GM21786 (cell line): ENCODE results near the gene COL26A1.
"Not testable (repeated sequence)": the region's sequence is repeated elsewhere in the genome, so short reads cannot be mapped to it uniquely, and the experiment has no call there.

Experiments used
- ATAC-seq: cut with Tn5 transposase; IDR thresholded peaks from one replicate; pipeline ENCODE4 v1.9.1; 2021; ENCODE audit not compliant: unreplicated experiment

The COL26A1 gene

DNA sequence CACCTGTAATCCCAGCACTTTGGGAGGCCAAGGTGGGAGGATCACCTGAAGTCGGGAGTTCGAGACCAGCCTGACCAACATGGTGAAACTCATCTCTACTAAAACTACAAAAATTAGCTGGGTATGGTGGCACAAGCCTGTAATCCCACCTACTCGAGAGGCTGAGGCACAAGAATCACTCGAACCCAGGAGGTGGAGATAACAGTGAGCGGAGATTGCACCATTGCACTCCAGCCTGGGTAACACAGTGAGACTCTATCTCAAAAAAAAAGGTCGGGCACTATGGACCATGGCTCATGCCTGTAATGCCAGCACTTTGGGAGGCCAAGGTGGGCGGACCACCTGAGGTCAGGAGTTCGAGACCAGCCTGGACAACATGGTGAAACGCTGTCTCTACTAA is 127.8 kb downstream of the COL26A1 start:
- ATAC-seq: not testable (repeated sequence)

- not testable (repeated sequence) for ATAC-seq
Measured at GRCh38 chr7:101491442-101491841, 128.8 kb downstream of the COL26A1 start.

GRCh38 chr7:101494602-101495329 is 132.1 kb downstream of the COL26A1 start:
- no peak for ATAC-seq

DNA sequence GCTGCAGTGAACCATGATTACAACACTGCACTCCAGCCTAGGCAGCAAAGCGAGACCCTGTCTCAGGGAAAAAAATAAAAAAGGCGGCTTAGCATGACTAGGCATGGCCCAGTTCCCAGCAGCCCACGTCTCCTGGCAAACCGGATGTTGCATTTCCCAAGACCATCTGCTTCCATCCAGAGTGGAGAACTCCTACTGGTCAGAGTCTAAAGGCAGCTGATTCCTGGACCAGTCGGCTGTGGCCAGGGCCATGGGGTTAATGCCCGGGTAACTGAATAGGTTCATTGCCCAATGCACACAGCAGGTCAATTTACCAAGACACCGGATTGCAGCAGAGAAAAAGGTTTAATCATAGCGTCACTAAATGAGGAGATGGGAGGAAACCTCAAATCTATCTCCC is 133.3 kb downstream of the COL26A1 start:
- ATAC-seq: no peak

GRCh38 chr7:101501351-101501750 is 138.7 kb downstream of the COL26A1 start:
- ATAC-seq: no peak

GRCh38 chr7:101502466-101503098 is 139.9 kb downstream of the COL26A1 start:
- ATAC-seq: no peak

- ATAC-seq: not testable (repeated sequence)
Measured at GRCh38 chr7:101505510-101505909, 142.8 kb downstream of the COL26A1 start.

DNA sequence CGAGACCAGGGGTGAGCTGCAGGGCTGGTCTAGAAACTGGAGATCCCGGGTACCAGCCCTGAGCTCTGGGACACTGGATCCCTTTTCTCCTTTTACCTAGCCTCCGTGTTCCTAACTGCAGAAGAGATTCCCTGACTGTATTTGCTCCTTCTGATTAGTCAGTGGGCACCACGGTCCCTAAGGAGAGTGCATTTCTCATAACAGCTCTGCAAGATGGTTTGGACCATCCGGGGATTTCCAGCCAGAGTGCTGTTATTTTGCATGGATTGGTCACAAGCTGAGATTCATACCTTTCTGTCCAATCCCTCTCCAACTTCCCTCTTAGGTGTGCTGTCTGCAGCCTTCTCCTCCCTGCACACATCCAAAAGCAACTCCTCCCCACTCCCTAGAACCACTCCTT is 143.9 kb downstream of the COL26A1 start:
- no peak for ATAC-seq

- ATAC-seq: no peak
Measured at GRCh38 chr7:101507327-101507726, 144.7 kb downstream of the COL26A1 start.

DNA sequence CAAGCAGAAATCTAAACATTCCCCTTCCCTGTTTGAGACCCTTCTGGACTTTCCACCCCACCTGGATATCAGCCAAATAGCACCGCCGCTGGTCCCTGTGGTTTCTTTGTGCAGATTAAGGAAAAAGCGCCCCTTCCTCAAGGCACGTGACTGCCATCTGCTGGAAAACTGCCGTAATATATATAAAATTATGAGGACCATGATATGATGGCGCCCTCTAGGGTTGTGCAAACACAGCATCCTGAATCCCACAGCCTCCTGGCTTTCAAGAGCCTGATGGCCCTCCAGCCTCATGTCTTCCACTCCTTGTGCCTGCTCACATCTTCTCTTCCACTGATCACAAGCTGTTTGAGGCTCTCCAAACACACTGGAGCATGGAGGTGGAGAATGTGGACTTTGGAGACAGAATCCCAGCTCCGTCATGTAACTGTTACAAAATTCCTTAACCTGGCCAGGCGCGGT is 145.1 kb downstream of the COL26A1 start:
- ATAC-seq: no peak

- no peak for ATAC-seq
Measured at GRCh38 chr7:101510297-101510696, 147.6 kb downstream of the COL26A1 start.

DNA sequence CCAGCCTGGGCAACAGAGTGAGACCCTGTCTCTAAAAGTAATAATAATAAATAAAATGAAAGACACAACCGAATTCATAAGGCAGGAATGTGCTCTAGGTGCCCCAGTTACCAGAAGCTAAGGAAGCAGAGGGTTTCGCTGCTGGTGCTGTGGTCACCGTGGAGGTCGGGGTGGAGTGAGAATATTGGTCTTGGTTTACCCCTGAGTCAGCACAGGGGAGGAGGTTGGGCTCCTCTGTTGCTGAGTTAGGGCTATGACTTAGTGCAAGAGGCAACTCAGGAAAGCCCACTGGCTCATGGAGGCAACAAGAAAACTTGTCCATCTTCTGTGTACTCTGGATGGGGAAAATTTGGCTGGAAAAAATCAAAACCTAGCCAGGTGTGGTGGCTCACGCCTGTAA is 149.3 kb downstream of the COL26A1 start:
- no peak for ATAC-seq

GRCh38 chr7:101516851-101517250 is 154.2 kb downstream of the COL26A1 start:
- ATAC-seq: no peak

DNA sequence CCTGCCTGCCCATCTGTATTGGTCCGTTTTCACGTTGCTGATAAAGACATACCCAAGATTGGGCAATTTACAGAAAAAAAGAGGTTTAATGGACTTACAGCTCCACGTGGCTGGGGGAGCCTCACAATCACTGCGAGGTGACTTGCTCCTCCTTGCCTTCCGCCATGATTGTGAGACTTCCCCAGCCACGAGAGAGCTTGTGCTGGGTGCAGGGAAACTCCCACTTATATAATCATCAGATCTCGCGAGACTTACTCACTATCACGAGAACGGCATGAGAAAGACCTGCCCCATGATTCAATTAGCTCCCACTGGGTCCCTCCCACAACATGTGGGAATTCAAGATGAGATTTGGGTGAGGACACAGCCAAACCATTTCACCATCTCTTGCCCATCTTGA is 154.6 kb downstream of the COL26A1 start:
- no peak for ATAC-seq

GRCh38 chr7:101518336-101518735 is 155.7 kb downstream of the COL26A1 start:
- no peak for ATAC-seq

GRCh38 chr7:101519324-101520023 is 156.8 kb downstream of the COL26A1 start:
- no peak for ATAC-seq

DNA sequence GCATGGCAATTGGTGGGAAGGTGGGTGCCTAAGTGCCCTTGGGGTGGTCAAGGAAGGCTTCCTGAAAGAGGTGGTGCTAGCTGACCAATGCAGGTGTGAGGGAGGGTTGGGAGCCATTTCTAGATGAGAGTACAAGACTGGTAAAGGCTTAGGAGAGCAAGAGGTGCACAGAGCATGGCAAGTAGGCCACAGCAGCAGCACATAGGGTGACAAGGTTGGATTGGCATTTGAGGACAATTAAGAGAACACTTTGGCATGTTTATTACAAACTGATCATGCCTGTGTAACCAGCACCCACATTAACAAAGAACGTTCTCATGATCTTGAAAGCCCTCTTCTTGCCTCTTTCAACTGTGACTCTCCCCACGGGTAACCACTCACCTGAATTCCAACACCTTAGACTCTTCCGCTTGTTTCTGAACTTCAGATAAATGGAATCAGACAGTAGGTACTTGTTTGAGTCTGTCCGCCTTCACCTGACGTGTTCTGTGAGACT is 158.8 kb downstream of the COL26A1 start:
- no peak for ATAC-seq

DNA sequence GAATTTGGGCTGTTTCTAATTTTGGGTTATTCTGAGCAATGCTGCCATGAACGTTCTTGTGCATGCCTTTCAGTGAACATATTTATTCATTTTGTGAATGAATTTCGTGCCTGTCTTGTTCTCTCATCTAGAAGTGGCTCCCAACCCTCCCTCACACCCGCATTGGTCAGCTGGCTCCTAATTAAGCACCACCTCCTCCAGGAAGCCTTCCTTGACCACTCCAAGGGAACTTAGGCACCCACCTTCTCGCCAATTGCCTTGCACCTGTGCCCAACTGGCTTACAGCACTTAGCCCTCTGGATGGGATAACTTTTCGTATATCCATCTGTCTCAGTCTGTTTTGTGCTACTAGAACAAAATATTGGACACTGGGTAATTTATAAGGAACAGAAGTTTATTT is 159.3 kb downstream of the COL26A1 start:
- no peak for ATAC-seq

GRCh38 chr7:101527844-101528667 is 165.4 kb downstream of the COL26A1 start:
- ATAC-seq: no peak

DNA sequence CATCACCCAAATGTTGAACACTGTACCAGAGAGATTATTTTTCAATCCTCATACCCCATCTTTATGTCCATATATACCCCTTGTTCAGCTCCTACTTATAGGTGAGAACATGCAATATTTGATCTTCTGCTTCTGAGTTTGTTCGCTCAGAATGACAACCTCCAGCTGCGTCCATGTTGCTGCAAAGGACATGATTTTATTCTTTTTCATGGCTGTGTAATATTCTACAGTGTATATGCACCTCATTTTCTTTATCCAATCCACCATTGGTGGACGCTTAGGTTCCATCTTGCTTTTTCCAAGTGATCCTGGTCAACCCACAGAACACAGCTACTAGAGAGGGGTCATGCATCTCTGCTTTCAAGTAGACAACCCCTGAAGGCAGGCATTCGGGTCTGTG is 166.9 kb downstream of the COL26A1 start:
- ATAC-seq: no peak
